Fibroblast of villous mesenchyme (primary cell): ENCODE data around the gene ZNF296. TPM values are rescaled to one million over a fixed set of nuclear protein-coding genes. Genes with fewer than 3 reads are reported as not detected.

Experiments
- DNase-seq: peaks from one replicate; pipeline ENCODE4 v3.0.0-alpha.2; 2010; ENCODE audit warnings: low read depth
- H3K4me3 ChIP-seq: 2 replicates; pipeline ENCODE4 v1.5.1; 2011; ENCODE audit warnings: low read depth, mild to moderate bottlenecking, low read length
- total RNA-seq: library from RNA; depleted of rRNA; stranded (reverse); fragments of >200 nt; gene quantifications from 2 replicates; pipeline ENCODE4 v1.2.3, GENCODE V29; 2012
- TF ChIP-seq, protein P1 (sequence below): IDR thresholded peaks from 2 replicates; pipeline ENCODE4 v1.5.1; 2012; ENCODE audit warnings: low read depth, mild to moderate bottlenecking, low read length; ENCODE audit not compliant: insufficient read depth

Gene ZNF296
- total RNA-seq, 1 donor: under 0.01 TPM

DNA sequence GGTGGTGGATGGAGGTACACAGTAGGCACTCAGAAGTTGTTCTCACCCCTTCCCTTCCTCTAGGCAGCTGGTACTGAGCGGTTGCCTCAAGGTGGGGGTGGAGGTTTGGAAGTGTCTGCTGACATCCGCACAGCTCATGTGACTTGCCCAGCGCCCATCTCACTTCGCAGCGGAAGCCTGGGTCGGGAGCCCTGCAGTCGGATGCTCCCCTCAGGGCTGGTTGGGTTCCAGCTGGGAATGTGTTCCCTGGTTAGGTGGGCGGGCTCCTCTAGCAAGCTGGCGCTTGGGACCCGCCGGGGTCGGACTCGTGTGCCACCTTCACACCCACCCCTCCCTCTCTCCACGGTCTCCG lies 26.9 kb upstream of the ZNF296 start:
- TF ChIP-seq, protein P1, sequence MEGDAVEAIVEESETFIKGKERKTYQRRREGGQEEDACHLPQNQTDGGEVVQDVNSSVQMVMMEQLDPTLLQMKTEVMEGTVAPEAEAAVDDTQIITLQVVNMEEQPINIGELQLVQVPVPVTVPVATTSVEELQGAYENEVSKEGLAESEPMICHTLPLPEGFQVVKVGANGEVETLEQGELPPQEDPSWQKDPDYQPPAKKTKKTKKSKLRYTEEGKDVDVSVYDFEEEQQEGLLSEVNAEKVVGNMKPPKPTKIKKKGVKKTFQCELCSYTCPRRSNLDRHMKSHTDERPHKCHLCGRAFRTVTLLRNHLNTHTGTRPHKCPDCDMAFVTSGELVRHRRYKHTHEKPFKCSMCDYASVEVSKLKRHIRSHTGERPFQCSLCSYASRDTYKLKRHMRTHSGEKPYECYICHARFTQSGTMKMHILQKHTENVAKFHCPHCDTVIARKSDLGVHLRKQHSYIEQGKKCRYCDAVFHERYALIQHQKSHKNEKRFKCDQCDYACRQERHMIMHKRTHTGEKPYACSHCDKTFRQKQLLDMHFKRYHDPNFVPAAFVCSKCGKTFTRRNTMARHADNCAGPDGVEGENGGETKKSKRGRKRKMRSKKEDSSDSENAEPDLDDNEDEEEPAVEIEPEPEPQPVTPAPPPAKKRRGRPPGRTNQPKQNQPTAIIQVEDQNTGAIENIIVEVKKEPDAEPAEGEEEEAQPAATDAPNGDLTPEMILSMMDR: no peak
- peak; percentile 57 for DNase-seq
- no peak overlapping the region for H3K4me3 ChIP-seq

DNA sequence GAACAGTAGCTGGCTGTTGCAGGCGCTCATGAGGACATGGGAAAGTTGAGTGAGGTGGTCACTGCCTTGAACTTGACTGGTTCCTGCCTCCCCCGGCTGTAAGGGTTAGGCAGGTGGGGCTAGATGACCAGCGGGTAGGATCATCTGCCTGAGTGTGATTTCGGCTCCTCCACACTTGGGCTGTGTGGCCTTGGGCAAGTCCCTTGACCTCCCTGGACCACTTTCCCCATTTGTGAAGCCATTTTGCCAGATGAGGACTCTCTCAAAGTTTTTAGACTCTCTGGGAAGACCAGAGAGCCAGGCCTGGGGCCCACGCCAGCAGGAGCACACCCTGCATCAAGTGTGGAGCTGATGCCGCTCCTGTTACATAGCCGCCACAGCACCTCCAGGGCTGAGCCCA lies 26.2 kb upstream of the ZNF296 start:
- no peak for DNase-seq
- TF ChIP-seq, protein P1: no peak
- H3K4me3 ChIP-seq: no peak overlapping the region

DNA sequence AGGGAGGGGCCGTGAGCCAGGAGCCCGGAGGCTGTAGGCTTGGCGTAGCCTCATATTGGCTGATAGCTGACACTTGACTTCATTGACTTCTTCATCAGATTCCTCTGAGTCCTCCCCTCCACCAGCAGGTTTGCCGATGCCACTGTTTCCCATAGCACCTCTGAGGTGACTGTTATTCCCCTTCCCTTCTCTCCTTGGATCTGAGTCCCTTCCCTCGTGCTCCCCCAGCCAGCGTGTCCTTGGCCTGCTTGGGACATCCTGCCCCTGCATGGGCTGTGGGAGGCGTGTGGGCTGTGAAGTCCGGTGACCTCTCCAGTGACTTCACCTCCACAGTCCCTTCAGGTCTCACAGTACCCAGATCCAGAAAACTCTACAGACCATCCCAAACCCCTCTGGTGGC lies 25.5 kb upstream of the ZNF296 start:
- DNase-seq: no peak
- H3K4me3 ChIP-seq: no peak overlapping the region
- TF ChIP-seq, protein P1: no peak

DNA sequence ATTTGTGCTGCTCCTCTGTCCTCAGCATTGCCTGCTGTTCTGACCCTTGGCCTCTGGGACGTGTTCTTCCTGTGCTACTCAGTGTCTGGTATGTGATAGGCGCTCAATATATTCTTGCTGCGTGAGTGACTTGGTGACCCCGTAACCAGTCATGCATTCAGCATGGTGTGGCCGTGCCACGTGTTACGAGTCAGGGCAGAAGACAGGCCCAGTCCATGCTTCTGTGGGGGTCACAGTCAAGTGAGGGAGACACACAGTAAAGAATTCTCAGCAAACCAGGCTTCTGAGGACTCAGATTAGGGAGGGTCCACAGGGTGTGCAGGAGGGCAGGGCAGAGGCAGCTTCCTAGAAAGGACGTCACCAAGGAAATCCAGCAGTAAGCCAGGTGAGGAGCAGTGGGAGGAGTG lies 24.6 kb upstream of the ZNF296 start:
- DNase-seq: peak; percentile 51
- no peak overlapping the region for H3K4me3 ChIP-seq
- TF ChIP-seq, protein P1: no peak

DNA sequence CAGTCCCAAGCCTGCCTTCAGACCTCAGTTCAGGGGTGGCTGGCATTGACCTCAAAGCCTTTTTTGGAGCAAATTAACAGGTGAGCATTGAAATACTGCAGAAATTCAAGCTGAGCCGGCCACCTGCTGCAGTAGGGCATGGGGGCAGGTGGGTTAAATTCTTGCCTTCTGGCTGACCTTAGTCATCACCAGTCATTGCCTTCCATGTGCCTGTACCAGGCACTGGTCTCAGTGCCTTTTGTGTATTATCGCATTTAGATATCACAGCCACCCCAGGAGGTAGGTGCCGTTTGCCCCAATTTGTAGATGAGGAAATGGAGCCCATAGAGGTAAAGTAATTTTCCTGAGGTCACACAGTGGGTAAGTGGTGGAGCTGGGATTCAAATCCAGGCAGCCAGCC lies 23.9 kb upstream of the ZNF296 start:
- DNase-seq: no peak
- H3K4me3 ChIP-seq: no peak overlapping the region
- TF ChIP-seq, protein P1: no peak

DNA sequence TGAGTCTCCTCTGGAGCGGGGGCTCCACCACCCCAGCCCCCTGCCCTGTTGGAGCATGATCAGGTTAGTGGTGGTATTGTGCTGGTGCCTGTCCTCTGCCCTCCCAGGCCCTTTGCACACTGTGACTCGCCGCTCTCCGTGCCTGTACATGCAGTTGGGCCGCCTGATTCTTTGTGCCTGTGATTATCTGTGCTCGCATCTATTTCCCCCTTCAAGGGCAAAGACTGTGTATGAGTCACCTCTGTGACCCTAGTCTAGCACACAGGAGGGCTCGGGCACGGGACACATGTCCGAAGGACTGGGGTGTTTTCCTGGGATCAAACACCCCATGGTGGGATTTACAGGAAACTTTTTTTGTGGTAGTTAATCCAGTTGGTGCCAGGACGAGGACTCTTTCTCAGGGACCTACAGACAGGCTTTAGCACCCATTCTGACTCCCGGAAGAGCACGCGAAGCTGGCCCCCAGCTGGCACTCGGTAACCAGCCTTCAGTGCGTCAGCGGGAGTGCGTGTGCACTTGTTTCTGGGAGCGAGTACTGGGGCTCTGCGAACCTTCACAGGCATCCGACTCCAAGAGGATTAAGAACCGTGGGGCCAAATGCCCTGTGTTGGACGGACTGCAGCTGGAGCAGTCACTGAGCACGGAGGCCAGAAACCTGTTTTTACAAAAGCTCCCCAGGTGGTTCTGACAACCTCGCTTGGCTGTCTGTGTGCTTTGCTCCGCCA lies 23.4 kb upstream of the ZNF296 start:
- DNase-seq: peak; percentile 67
- H3K4me3 ChIP-seq: no peak overlapping the region
- TF ChIP-seq, protein P1: no peak
